Superior temporal gyrus (tissue), 1 donor: Measurements from ENCODE around the gene ARMCX5.
A peak's percentile ranks its signal among the peaks of the same experiment; 100 is the strongest.

Source experiments
- DNase-seq: peaks from one replicate; pipeline ENCODE4 v3.0.0-alpha.2; 2016; ENCODE audit errors: extremely low spot score

The ARMCX5 gene

DNA sequence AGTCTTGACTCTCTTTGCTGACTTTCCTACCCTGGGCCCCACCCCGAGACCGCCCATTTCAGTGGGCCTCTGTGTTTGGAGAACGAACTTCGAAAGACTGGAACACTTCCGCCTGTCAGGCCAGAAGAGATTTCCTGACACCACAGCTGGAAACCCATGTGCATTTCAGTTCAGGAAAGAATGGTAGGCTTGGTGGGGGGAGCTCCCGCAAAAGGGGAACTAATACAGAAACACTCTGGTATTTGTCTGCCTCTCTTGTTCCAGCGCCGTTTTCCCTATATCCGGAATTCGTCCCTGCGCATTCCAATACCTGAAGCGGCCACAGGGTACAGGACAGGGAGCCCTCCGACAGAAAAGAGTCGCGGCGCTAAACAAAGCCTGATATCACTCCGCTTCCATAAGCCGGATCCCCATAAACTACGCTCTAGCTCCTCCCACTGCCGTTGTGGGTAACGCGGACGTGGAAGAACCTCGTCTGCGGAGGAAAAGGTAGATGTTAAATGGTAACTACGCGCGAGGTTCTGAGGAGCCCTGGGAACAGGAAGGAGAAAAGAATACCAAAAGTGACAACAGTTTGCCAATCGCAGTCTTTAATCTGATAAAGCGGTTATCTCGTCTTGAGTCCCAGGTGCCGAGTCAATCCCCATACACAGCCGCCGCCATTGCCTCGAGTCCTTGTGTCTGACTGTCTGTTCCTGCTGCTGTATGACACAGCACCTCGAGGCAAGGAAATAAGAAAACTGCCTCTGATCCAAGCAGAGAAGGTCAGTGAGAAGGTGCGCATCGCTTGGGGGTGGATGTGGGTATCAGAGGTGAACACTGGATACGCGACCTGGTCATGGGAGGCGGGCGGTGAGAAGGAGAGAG is at the start of gene ARMCX5:
Gene ARMCX5, plus strand, starts transcription at position 432 of the 867 bp plus-strand sequence. CDS start 2,627 bp downstream, outside the sequence.
- peak; percentile 85 for DNase-seq

DNA sequence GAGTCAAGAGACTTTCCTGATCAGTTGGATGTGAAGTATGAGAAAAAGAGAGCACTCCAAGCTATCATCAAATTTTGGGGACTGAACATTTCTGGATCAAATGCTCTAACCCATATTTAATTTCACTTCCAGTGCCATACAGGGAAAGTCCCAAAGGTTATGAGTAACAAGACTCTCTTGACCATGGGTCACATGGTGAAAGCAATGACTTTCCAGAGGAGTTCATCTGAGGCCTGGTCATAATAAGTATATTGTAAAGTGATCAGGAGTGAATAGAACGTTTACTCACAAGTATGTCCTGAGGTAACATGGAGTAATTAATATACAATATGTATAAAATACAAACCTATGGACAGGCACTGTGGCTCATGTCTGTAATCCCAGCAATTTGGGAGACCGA is 40.7 kb upstream of the ARMCX5 start:
- no peak for DNase-seq

GRCh38 chrX:102560423-102561068 is 38.8 kb upstream of the ARMCX5 start:
- DNase-seq, result no peak

DNA sequence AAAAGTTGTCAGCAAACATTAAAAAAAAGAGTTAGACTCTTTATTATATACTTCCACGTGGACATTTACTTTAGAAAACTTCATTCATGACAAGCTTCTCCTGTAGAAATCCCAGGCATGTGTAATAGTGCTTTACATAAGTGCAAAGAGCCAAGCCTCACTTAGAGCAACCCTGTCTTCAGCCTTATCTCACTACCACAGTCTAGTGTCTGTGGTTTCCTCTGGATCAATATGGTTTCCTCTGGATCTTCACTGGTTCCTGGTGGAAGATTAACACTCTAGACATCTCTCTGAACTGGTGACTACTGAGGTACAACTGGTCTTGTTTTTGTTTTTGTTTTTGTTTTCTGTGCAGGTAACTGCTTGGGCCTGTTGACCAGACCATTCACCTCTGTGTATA is 18.4 kb upstream of the ARMCX5 start:
- no peak for DNase-seq

DNA sequence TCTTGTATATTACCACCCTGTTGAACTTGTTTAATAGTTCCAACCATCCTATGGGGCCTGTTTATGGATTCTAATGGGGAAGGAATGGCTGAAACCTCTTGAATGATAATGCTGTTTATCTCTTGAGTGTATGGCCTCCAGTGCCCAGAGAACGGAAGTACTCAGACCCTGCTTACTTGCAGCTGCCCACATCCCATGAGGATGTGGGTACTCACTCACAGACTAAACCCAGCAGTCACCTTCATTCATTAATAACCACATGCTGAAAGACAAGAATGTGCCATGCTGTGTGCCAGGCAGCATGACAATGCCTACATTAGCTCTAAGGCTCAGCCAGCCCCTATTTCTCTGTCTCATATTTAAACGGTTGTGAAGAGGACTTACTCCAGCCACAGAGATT is 5.9 kb upstream of the ARMCX5 start:
- no peak for DNase-seq

GRCh38 chrX:102599951-102600579 is 750 bp downstream of the ARMCX5 start:
- DNase-seq, result peak; percentile 31

DNA sequence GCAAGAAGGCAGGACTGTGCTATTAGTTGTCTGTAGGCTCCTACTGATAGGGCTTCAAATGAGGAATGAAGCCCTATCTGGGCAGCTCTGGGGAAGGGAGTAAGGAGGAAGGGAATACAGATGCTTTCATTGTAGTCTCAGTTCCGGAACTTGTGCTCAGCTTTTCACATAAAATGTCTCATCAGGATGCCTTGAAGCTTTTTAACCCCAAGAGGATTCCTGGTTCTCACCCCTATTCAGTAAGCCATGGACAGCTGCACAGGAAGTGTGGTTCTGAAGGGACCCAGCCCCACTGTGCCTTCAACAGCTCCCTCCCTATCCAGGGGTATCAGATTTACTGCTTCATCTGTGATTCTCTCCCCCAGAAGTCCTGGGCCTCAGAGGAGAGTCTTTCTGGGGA is 5.0 kb downstream of the ARMCX5 start:
- no peak for DNase-seq

DNA sequence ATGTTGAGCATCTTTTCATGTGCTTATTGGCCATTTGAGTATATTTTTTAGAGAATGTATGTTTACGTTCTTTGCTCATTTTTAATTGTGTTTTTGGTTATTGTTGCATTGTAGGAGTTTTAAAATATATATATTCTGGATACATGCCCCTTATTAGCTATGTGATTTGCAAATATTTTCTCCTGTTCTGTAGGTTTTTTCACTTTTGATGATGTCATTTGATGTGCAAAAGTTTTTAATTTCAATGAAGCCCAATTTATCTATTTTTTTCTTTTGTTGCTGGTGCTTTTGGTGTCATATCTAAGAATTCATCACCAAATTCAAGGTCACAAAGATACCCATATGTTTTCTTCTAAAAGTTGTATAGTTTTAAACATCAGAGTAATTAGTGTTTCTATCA is 6.8 kb downstream of the ARMCX5 start:
- no peak for DNase-seq

DNA sequence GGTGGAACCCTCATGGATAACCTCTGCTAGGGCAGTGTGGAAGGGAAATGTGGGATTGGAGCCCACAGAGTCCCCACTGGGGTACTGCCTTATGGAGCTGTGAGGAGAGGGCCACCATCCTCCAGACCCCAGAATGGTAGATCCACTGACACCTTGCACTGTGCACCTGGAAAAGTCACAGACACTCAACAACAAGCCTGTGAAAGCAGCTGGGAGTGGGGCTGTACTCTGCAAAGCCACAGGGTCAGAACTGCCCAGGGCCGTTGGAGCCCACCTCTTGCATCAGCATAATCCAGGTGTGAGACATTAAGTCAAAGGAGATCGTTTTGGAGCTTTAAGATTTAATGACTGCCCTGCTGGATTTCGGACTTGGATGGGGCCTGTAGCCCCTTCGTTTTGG is 11.6 kb downstream of the ARMCX5 start:
- DNase-seq, result no peak

DNA sequence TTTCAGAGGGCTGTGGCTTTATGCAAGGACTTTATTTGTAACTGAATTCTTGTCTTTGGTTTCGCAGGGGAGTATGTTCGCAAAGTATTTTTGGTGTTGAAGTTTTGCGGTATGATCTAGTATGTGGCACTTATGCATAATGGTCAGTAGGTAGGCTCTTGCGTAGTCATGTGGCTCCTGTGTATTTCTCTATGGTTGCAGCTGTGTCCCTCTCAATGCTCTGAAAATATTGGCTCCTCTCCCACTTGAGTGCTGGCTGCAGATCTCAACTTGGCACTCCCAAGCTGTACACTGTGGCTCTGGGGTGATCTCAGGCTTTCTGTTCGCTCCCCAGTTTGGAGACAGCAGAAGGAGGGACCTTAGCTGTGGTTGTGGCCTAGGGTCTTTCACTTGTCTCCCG is 24.8 kb downstream of the ARMCX5 start:
- DNase-seq, result peak; percentile 44

DNA sequence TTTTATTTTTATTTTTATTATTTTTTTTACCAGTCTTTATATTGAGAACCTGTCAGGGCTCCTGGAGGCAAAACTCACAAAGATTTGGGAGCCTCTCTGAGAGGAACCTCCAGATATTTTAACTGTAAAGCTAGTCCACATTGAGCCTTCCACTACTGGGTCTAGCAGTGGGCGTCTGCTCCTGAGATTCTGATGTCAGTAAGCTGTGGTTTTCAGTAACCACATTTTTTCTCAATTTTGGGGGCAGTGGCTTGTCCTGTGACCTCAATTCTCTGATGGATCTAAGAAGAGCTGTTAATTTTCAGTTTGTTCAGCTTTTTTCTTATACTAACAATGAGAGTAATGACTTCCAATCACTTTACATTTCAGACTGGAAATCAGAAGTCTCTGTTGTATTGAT is 28.3 kb downstream of the ARMCX5 start:
- no peak for DNase-seq

DNA sequence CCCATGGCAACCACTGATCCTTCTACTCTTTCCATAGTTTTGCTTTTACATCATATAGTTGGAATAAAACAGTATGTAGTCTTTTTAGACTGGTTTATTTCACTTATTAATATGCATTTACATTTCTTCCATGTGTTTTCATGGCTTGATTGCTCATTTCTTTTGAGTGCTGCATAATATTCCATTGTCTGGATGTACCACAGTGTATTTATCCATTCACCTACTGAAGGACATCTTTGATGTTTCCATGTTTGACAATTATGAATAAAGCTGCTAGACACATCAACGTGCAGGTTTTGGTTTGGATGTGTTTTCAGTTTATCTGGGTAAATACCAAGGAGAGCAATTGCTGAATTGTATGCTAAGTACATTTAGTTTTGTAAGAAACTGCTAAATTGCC is 38.2 kb downstream of the ARMCX5 start:
- DNase-seq, result no peak

GRCh38 chrX:102650903-102651241 is 51.6 kb downstream of the ARMCX5 start:
- no peak for DNase-seq

DNA sequence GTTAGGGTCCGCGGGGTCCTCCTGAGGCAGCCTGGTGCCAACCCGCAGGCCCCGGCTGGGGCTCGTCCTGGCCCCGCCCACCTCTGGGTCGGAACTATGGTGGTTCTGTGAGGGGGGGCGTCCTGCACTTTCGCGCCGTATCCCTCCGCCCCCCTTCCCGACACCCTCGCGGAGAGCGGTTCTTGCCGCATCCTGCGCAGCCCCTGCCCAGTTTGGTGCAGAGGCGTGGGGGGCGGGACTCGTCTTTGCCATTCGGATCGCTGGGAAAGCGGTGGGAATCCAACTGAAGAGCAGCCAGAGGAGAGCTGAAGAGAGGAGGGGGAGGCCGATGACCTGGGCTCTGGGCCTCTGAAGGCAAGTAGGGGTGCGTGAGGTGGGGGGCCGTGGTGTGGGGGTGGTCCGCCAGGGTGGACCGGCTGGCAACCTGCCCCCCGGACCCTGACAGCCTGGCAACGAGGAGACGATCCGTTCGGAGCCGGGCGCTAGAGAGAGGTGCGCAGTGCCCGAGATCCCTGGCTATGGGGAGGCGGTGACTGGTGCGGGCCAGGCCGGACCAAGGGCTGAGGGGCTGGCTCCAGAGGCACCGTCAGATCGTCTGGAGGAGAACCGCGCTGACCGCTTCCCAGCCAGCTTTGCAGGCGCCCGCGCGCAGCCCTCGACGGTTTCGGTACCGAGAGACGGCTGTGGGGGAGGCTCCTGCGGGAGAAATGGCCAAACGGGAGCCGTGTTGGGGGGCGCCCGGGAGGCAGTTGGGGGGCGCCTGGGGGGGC is 52.1 kb downstream of the ARMCX5 start, which contains the start of gene GPRASP1:
Gene GPRASP1, plus strand, starts transcription at position 242 of the 770 bp plus-strand sequence. CDS start 2,431 bp downstream, outside the sequence.
- DNase-seq, result peak; percentile 31

DNA sequence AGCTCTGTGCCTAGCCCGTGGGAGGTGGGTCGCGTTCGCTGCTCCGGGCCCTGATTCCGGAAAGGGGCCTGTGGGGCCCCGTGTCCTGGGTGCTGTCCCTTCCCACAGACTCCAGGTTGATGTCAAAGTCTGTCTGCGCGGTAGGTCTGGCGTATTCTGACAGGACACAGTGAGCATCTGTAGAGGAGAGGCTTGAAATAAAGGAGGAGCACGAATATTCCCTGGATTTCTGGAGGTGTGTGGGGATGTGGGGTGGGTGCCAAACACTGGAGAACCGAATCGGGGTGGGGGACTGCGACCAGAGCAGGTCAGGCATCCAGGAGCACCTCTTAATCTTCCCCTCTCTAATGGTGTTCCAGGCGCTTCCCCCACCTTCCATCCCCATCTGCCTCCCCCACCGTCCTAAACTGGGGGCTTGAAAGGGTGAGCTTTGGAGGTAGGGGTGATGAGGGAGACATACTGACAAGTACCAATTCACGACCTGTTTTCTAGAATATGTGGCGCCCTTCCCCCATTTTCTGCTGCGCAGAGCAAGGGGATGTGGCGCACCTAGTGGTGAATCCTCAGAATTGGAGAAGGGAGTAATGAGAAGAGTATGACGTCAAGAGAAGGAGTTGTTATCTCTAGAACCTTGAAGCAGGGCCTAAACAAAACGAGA is 52.8 kb downstream of the ARMCX5 start:
- DNase-seq, result peak; percentile 61
